GM19452 (cell line): ENCODE results near the gene CNN3.

Experiments
- ATAC-seq: cut with Tn5 transposase; IDR thresholded peaks from one replicate; pipeline ENCODE4 v1.9.1; 2021; ENCODE audit not compliant: unreplicated experiment

The CNN3 gene

GRCh38 chr1:94925004-94925403 is 1.9 kb downstream of the CNN3 start:
- ATAC-seq, result no peak

- ATAC-seq, result no peak
Measured at GRCh38 chr1:94922761-94923331, 4.1 kb downstream of the CNN3 start.

- no peak for ATAC-seq
Measured at GRCh38 chr1:94921977-94922376, 4.9 kb downstream of the CNN3 start.

- no peak for ATAC-seq
Measured at GRCh38 chr1:94920061-94920460, 6.8 kb downstream of the CNN3 start.

GRCh38 chr1:94919241-94920030 is 7.5 kb downstream of the CNN3 start:
- ATAC-seq, result no peak

GRCh38 chr1:94917251-94917650 is 9.7 kb downstream of the CNN3 start:
- ATAC-seq, result no peak

GRCh38 chr1:94912263-94913184 is 14.4 kb downstream of the CNN3 start:
- ATAC-seq, result no peak

GRCh38 chr1:94909486-94909885 is 17.4 kb downstream of the CNN3 start:
- ATAC-seq, result no peak

GRCh38 chr1:94908965-94909364 is 17.9 kb downstream of the CNN3 start:
- no peak for ATAC-seq

GRCh38 chr1:94908190-94908589 is 18.7 kb downstream of the CNN3 start:
- ATAC-seq, result no peak

GRCh38 chr1:94907136-94907535 is 19.8 kb downstream of the CNN3 start:
- no peak for ATAC-seq

GRCh38 chr1:94906382-94906781 is 20.5 kb downstream of the CNN3 start:
- no peak for ATAC-seq

- ATAC-seq, result no peak
Measured at GRCh38 chr1:94905207-94905606, 21.7 kb downstream of the CNN3 start.

- no peak for ATAC-seq
Measured at GRCh38 chr1:94903280-94904009, 23.5 kb downstream of the CNN3 start.

GRCh38 chr1:94901841-94902240 is 25.1 kb downstream of the CNN3 start:
- ATAC-seq, result no peak

- no peak for ATAC-seq
Measured at GRCh38 chr1:94899756-94900155, 27.2 kb downstream of the CNN3 start.

GRCh38 chr1:94898491-94899385 is 28.2 kb downstream of the CNN3 start:
- ATAC-seq, result no peak

- ATAC-seq, result no peak
Measured at GRCh38 chr1:94895518-94895917, 31.4 kb downstream of the CNN3 start.

- ATAC-seq, result no peak
Measured at GRCh38 chr1:94894630-94895029, 32.3 kb downstream of the CNN3 start.
